T-cell (primary cell): ENCODE data around the gene FAM151A. TPM values are rescaled to one million over a fixed set of nuclear protein-coding genes. Genes with fewer than 3 reads are reported as not detected.

Experiments
- ATAC-seq, 4 experiments: fragments of 200-7000 bp in 3 of 4; fragments of 150-1000 bp in 1 of 4; cut with Tn5 transposase; replicated peaks in 1 of 4; 1 replicate in 3 of 4; 2 replicates in 1 of 4; pipeline ENCODE4 v1.10.0; 2021; ENCODE audit warnings: moderate library complexity in 3 of 4, mild to moderate bottlenecking in 2 of 4, moderate number of reproducible peaks in 1 of 4
- CTCF ChIA-PET, 2 donors: fragments of 300-600 bp; sonication (Branson Sonifier 250); formaldehyde crosslinking; loops; one replicate each; lab custom pipeline; 2022; ENCODE audit warnings: antibody characterized with exemption in 2 of 2; lab: Charles Lee
- POLR2A ChIA-PET, 2 donors: fragments of 300-600 bp; sonication (Branson Sonifier 250); formaldehyde crosslinking; loops; one replicate each; lab custom pipeline; 2022; ENCODE audit warnings: antibody characterized with exemption in 2 of 2; lab: Charles Lee
- DNase-seq, 35 experiments: peaks; one replicate each; pipeline versions ENCODE4 v3.0.0 to v3.0.0-alpha.2; 2013 to 2023
- H3K27ac ChIP-seq: one replicate; pipeline ENCODE4 v1.5.1; 2013; ENCODE audit warnings: low read length
- H3K27me3 ChIP-seq, 2 experiments: replicated peaks in 1 of 2; 1 replicate in 1 of 2; 2 replicates in 1 of 2; pipeline versions ENCODE4 v1.6.1 to v1.7.0; 2013; ENCODE audit warnings: low read length in 1 of 2, mixed read lengths in 1 of 2; ENCODE audit not compliant: control insufficient read depth in 2 of 2, insufficient read depth in 2 of 2; ENCODE audit errors: extremely low read depth in 1 of 2
- H3K36me3 ChIP-seq, 2 donors: 1 replicate in 1 of 2; 2 replicates in 1 of 2; pipeline versions ENCODE4 v1.6.1 to v1.7.0; 2013; ENCODE audit warnings: low read length in 1 of 2; ENCODE audit not compliant: control insufficient read depth in 2 of 2, insufficient read depth in 1 of 2; ENCODE audit errors: extremely low read depth in 1 of 2
- H3K4me1 ChIP-seq, 2 experiments: 1 replicate in 1 of 2; 2 replicates in 1 of 2; pipeline versions ENCODE4 v1.6.1 to v1.7.0; 2013; ENCODE audit warnings: low read length in 2 of 2, mixed read lengths in 1 of 2; ENCODE audit not compliant: insufficient read depth in 2 of 2, control insufficient read depth in 1 of 2; ENCODE audit errors: extremely low read depth in 1 of 2
- H3K4me3 ChIP-seq, 2 donors: 1 replicate in 1 of 2; 2 replicates in 1 of 2; pipeline versions ENCODE4 v1.5.1 to v1.7.0; 2013; ENCODE audit warnings: mild to moderate bottlenecking in 2 of 2, low read length in 1 of 2, moderate library complexity in 1 of 2; ENCODE audit not compliant: control insufficient read depth in 1 of 2; ENCODE audit errors: extremely low read depth in 1 of 2
- H3K9me3 ChIP-seq: 2 replicates; pipeline ENCODE4 v1.7.0; 2013
- H3K27ac Mint-ChIP-seq, 2 donors: one replicate each; pipeline ENCODE4 v1.8.0; 2020 to 2021; ENCODE audit warnings: mild to moderate bottlenecking in 2 of 2, mixed read lengths in 2 of 2
- H3K27me3 Mint-ChIP-seq, 2 donors: one replicate each; pipeline ENCODE4 v1.8.0; 2021 to 2022; ENCODE audit warnings: mixed read lengths in 2 of 2
- H3K36me3 Mint-ChIP-seq: one replicate; pipeline ENCODE4 v1.8.0; 2021; ENCODE audit warnings: mixed read lengths
- H3K4me1 Mint-ChIP-seq, 3 donors: one replicate each; pipeline ENCODE4 v1.8.0; 2020 to 2022; ENCODE audit warnings: mixed read lengths in 3 of 3, mild to moderate bottlenecking in 1 of 3
- H3K4me3 Mint-ChIP-seq, 3 donors: one replicate each; pipeline ENCODE4 v1.8.0; 2020 to 2022; ENCODE audit warnings: mild to moderate bottlenecking in 3 of 3, mixed read lengths in 3 of 3, moderate library complexity in 3 of 3
- H3K9me3 Mint-ChIP-seq, 3 donors: one replicate each; pipeline ENCODE4 v1.8.0; 2020 to 2022; ENCODE audit warnings: mixed read lengths in 3 of 3
- WGBS: methylation state at CpG from one replicate; pipeline ENCODE4 v1.1.5; 2013; ENCODE audit warnings: missing lambda C conversion rate; ENCODE audit not compliant: insufficient coverage; 5-methylcytosine and 5-hydroxymethylcytosine counted together
- total RNA-seq, 35 experiments: library from RNA in 6 of 35; stranded (reverse) in 6 of 35; fragments of 120-200 nt in 1 of 35; gene quantifications; one replicate each; pipeline versions ENCODE4 v1.2.1 to v1.2.4 and lab custom pipeline; 2013 to 2026

FAM151A gene
- total RNA-seq, 5 donors from 2014 or later (not counting 1 experiment from before 2014, with no cell fraction given): not detected

GRCh38 chr1:54600947-54601721, 22.2 kb downstream of the FAM151A start:
- no peak for DNase-seq
- POLR2A ChIA-PET: no interaction called here
- Histone ChIP-seq H3K4me1 (peaks cover 0 to 17% of the 10 kb centered on the region in 2 experiments), H3K9me3 (no peaks in the 10 kb centered on the region), H3K4me3 (no peak overlapping the region), H3K27ac (no peak overlapping the region), H3K27me3 (no peaks in the 10 kb centered on the region), H3K36me3 (no peaks in the 10 kb centered on the region)
- CTCF ChIA-PET: no interaction called here
- no peak for ATAC-seq
- Mint-ChIP-seq H3K36me3 (no peaks in the 10 kb centered on the region), H3K4me3 (no peak overlapping the region), H3K9me3 (no peaks in the 10 kb centered on the region), H3K27ac (no peak overlapping the region), H3K4me1 (peaks cover 14 to 16% (median 15%) of the 10 kb centered on the region in 3 donors), H3K27me3 (no peaks in the 10 kb centered on the region)
- WGBS: 84% methylated on average over 18 of the region's 21 CpGs

GRCh38 chr1:54599211-54599823, 24.0 kb downstream of the FAM151A start:
- no peak overlapping the region for H3K4me3 ChIP-seq

GRCh38 chr1:54597455-54598030, 25.8 kb downstream of the FAM151A start:
- no peak for ATAC-seq
- CTCF ChIA-PET: no interaction called here

More at GRCh38 chr1:54599211-54599823, 24.0 kb downstream of the FAM151A start:
- Mint-ChIP-seq H3K36me3 (no peaks in the 10 kb centered on the region), H3K4me1 (peaks cover 3 to 4% (median 3%) of the 10 kb centered on the region in 3 donors), H3K27ac (no peak overlapping the region), H3K9me3 (no peaks in the 10 kb centered on the region), H3K4me3 (no peak overlapping the region), H3K27me3 (no peaks in the 10 kb centered on the region)
- Histone ChIP-seq H3K4me1 (peaks cover 0 to 7% of the 10 kb centered on the region in 2 experiments), H3K27me3 (no peaks in the 10 kb centered on the region), H3K36me3 (no peaks in the 10 kb centered on the region), H3K9me3 (no peaks in the 10 kb centered on the region), H3K27ac (no peak overlapping the region)
- ATAC-seq (no peak), DNase-seq (no peak)
- WGBS: 92% methylated on average over 13 of the region's 13 CpGs
- ChIA-PET POLR2A (no interaction called here), CTCF (no interaction called here)

GRCh38 chr1:54596756-54597155, 26.6 kb downstream of the FAM151A start:
- DNase-seq (no peak), ATAC-seq (no peak)
- H3K9me3 Mint-ChIP-seq: no peaks in the 10 kb centered on the region
- Histone ChIP-seq H3K4me1 (no peaks in the 10 kb centered on the region), H3K9me3 (no peaks in the 10 kb centered on the region), H3K36me3 (no peaks in the 10 kb centered on the region), H3K27ac (no peak overlapping the region), H3K27me3 (no peaks in the 10 kb centered on the region), H3K4me3 (no peak overlapping the region)
- 90% methylated on average over 3 of the region's 3 CpGs for WGBS
- H3K36me3 Mint-ChIP-seq: no peaks in the 10 kb centered on the region
- CTCF ChIA-PET: no interaction called here
- H3K4me3 Mint-ChIP-seq: no peak overlapping the region
- H3K27me3 Mint-ChIP-seq: no peaks in the 10 kb centered on the region
- no peak overlapping the region for H3K27ac Mint-ChIP-seq
- no peaks in the 10 kb centered on the region for H3K4me1 Mint-ChIP-seq
- POLR2A ChIA-PET: no interaction called here

More at GRCh38 chr1:54597455-54598030, 25.8 kb downstream of the FAM151A start:
- Mint-ChIP-seq H3K9me3 (no peaks in the 10 kb centered on the region), H3K27me3 (no peaks in the 10 kb centered on the region), H3K4me3 (no peak overlapping the region), H3K4me1 (no peaks in the 10 kb centered on the region), H3K36me3 (no peaks in the 10 kb centered on the region), H3K27ac (no peak overlapping the region)
- POLR2A ChIA-PET: no interaction called here
- Histone ChIP-seq H3K36me3 (no peaks in the 10 kb centered on the region), H3K9me3 (no peaks in the 10 kb centered on the region), H3K27ac (no peak overlapping the region), H3K27me3 (no peaks in the 10 kb centered on the region), H3K4me1 (no peaks in the 10 kb centered on the region), H3K4me3 (no peak overlapping the region)
- DNase-seq: no peak
- WGBS: 100% methylated on average over 1 of the region's 3 CpGs

GRCh38 chr1:54595956-54596498, 27.3 kb downstream of the FAM151A start:
- H3K9me3 ChIP-seq: no peaks in the 10 kb centered on the region
- ChIA-PET CTCF (interaction anchor here in 1 of 2 donors (0.7 kb wide), 1 partner anchor 107 kb away, joined by 4 read pairs; no protein-coding TSS in a partner anchor), POLR2A (no interaction called here)
- H3K27ac ChIP-seq: no peak overlapping the region
- H3K36me3 ChIP-seq: no peaks in the 10 kb centered on the region
- no peaks in the 10 kb centered on the region for H3K27me3 ChIP-seq
- no peak overlapping the region for H3K4me3 ChIP-seq
- H3K27ac Mint-ChIP-seq: no peak overlapping the region
- ATAC-seq (no peak), DNase-seq (no peak)
- no peaks in the 10 kb centered on the region for H3K4me1 Mint-ChIP-seq
- H3K36me3 Mint-ChIP-seq: no peaks in the 10 kb centered on the region
- H3K27me3 Mint-ChIP-seq: no peaks in the 10 kb centered on the region
- H3K4me3 Mint-ChIP-seq: no peak overlapping the region
- no peaks in the 10 kb centered on the region for H3K4me1 ChIP-seq
- H3K9me3 Mint-ChIP-seq: no peaks in the 10 kb centered on the region
- 78% methylated on average over 3 of the region's 3 CpGs for WGBS

GRCh38 chr1:54594463-54594862, 28.9 kb downstream of the FAM151A start:
- Mint-ChIP-seq H3K9me3 (no peaks in the 10 kb centered on the region), H3K36me3 (no peaks in the 10 kb centered on the region), H3K27me3 (no peaks in the 10 kb centered on the region), H3K4me1 (no peaks in the 10 kb centered on the region), H3K27ac (no peak overlapping the region), H3K4me3 (no peak overlapping the region)
- CTCF ChIA-PET: interaction anchor here in 1 of 2 donors (0.6 kb wide), 2 partner anchors 45 to 1236 kb away, joined by 3 to 4 read pairs; no protein-coding TSS in a partner anchor
- H3K27me3 ChIP-seq: no peaks in the 10 kb centered on the region
- H3K27ac ChIP-seq: no peak overlapping the region
- ATAC-seq (no peak), DNase-seq (no peak)
- no peaks in the 10 kb centered on the region for H3K36me3 ChIP-seq
- POLR2A ChIA-PET: no interaction called here
- no peaks in the 10 kb centered on the region for H3K9me3 ChIP-seq
- 88% methylated on average over 15 of the region's 16 CpGs for WGBS
- H3K4me3 ChIP-seq: no peak overlapping the region
- no peaks in the 10 kb centered on the region for H3K4me1 ChIP-seq
